ENCODE results near the gene ZHX3.

- TF ChIP-seq CTCF (IDR thresholded peaks at IDR 0.05; ENCODE audit: low read depth, low read length, missing input control) = no peak
- TF ChIP-seq ZBTB33 (IDR thresholded peaks at IDR 0.05) = no peak
- TF ChIP-seq RAD21 (IDR thresholded peaks at IDR 0.05) = no peak
- no peak for TF ChIP-seq JUND (IDR thresholded peaks at IDR 0.05)
Observed at GRCh38 chr20:41330343-41330720, 12.8 kb upstream of the ZHX3 start.

Data from liver (tissue), 3 donors.